PC-3 (cell line): ENCODE results near the gene MCCC1.

Experiments used
- CTCF ChIP-seq: fragments of 300-600 bp; sonication (generic); conservative IDR thresholded peaks from 2 replicates; pipeline ENCODE4 v1.5.1; 2017; ENCODE audit warnings: antibody characterized with exemption, low read depth, mild to moderate bottlenecking, low read length
- EZH2 ChIP-seq: fragments of 300-600 bp; sonication (generic); IDR thresholded peaks from one replicate; pipeline ENCODE4 v1.6.1; 2017; ENCODE audit warnings: antibody characterized with exemption, mild to moderate bottlenecking, low read length; ENCODE audit not compliant: unreplicated experiment
- EZH2phosphoT487 ChIP-seq: fragments of 300-600 bp; sonication (generic); IDR thresholded peaks from 2 replicates; pipeline ENCODE4 v1.6.1; 2018; ENCODE audit warnings: mild to moderate bottlenecking, antibody characterized with exemption, low read length, borderline replicate concordance

GRCh38 chr3:183006396-183007002 lies 92.8 kb downstream of the MCCC1 start:
- no peak for TF ChIP-seq CTCF
- no peak for TF ChIP-seq EZH2
- TF ChIP-seq EZH2phosphoT487, result no peak
